ENCODE data around the gene MAPK11.

Gene MAPK11

GRCh38 chr22:50281957-50282356 is 11.8 kb upstream of the MAPK11 start:
- Histone ChIP-seq H3K4me3 (ENCODE audit: low read length) (no peak overlapping the region), H3K9ac (ENCODE audit: low read length) (no peak overlapping the region), H3K36me3 (replicated peaks; ENCODE audit: low read depth, low read length) (peaks cover 3% of the 10 kb centered on the region), H3K4me1 (ENCODE audit: low read length) (no peaks in the 10 kb centered on the region), H3K9me3 (ENCODE audit: insufficient read depth, low read length) (no peaks in the 10 kb centered on the region), H2AFZ (ENCODE audit: low read depth, low read length) (no peak overlapping the region), H3K4me2 (ENCODE audit: low read length) (no peak overlapping the region), H4K20me1 (ENCODE audit: insufficient read depth, low read length) (no peaks in the 10 kb centered on the region), H3K79me2 (ENCODE audit: low read length) (no peaks in the 10 kb centered on the region), H3K27ac (ENCODE audit: low read length) (no peak overlapping the region), H3K27me3 (ENCODE audit: low read depth, low read length) (no peaks in the 10 kb centered on the region)
- no peak for TF ChIP-seq EZH2phosphoT487 (IDR thresholded peaks at IDR 0.05; ENCODE audit: low read depth)
- TF ChIP-seq CTCF (IDR thresholded peaks at IDR 0.05; ENCODE audit: low read depth, low read length): no peak

GRCh38 chr22:50281384-50281760 is 11.2 kb upstream of the MAPK11 start:
- H3K4me3 ChIP-seq (ENCODE audit: low read length): no peak overlapping the region
- no peaks in the 10 kb centered on the region for H3K79me2 ChIP-seq (ENCODE audit: low read length)
- H3K4me1 ChIP-seq (ENCODE audit: low read length): 0 out of 2 replicates have a peak, but pooled peaks cover 4% of the 10 kb centered on the region
- H3K27ac ChIP-seq (ENCODE audit: low read length): no peak overlapping the region
- no peak overlapping the region for H3K9ac ChIP-seq (ENCODE audit: low read length)
- H3K4me2 ChIP-seq (ENCODE audit: low read length): no peak overlapping the region
- no peak overlapping the region for H2AFZ ChIP-seq (ENCODE audit: low read depth, low read length)
- H3K27me3 ChIP-seq (ENCODE audit: low read depth, low read length): no peaks in the 10 kb centered on the region
- peaks cover 6% of the 10 kb centered on the region for H3K36me3 ChIP-seq (replicated peaks; ENCODE audit: low read depth, low read length)
- no peaks in the 10 kb centered on the region for H3K9me3 ChIP-seq (ENCODE audit: insufficient read depth, low read length)
- H4K20me1 ChIP-seq (ENCODE audit: insufficient read depth, low read length): 0 out of 2 replicates have a peak, but pooled peaks cover 2% of the 10 kb centered on the region
- no peak for TF ChIP-seq EZH2phosphoT487 (IDR thresholded peaks at IDR 0.05; ENCODE audit: low read depth)
- TF ChIP-seq CTCF (IDR thresholded peaks at IDR 0.05; ENCODE audit: low read depth, low read length): no peak

GRCh38 chr22:50280708-50281383 is 10.7 kb upstream of the MAPK11 start:
- H4K20me1 ChIP-seq (ENCODE audit: insufficient read depth, low read length): peaks cover 3% of the 10 kb centered on the region; the same call in 1 of the 2 replicates
- H3K4me2 ChIP-seq (ENCODE audit: low read length): no peak overlapping the region
- no peaks in the 10 kb centered on the region for H3K27me3 ChIP-seq (ENCODE audit: low read depth, low read length)
- TF ChIP-seq EZH2phosphoT487 (IDR thresholded peaks at IDR 0.05; ENCODE audit: low read depth) (no peak), CTCF (IDR thresholded peaks at IDR 0.05; ENCODE audit: low read depth, low read length) (no peak)
- 0 out of 2 replicates have a peak, but pooled peaks cover 5% of the 10 kb centered on the region for H3K4me1 ChIP-seq (ENCODE audit: low read length)
- no peak overlapping the region for H3K9ac ChIP-seq (ENCODE audit: low read length)
- H3K9me3 ChIP-seq (ENCODE audit: insufficient read depth, low read length): no peaks in the 10 kb centered on the region
- H2AFZ ChIP-seq (ENCODE audit: low read depth, low read length): no peak overlapping the region
- no peaks in the 10 kb centered on the region for H3K79me2 ChIP-seq (ENCODE audit: low read length)
- H3K4me3 ChIP-seq (ENCODE audit: low read length): no peak overlapping the region
- H3K36me3 ChIP-seq (replicated peaks; ENCODE audit: low read depth, low read length): peaks cover 6% of the 10 kb centered on the region
- H3K27ac ChIP-seq (ENCODE audit: low read length): no peak overlapping the region

GRCh38 chr22:50280022-50280707 is 10.0 kb upstream of the MAPK11 start:
- Histone ChIP-seq H3K79me2 (ENCODE audit: low read length) (no peaks in the 10 kb centered on the region), H3K4me2 (ENCODE audit: low read length) (no peak overlapping the region), H3K4me1 (ENCODE audit: low read length) (0 out of 2 replicates have a peak, but pooled peaks cover 5% of the 10 kb centered on the region), H2AFZ (ENCODE audit: low read depth, low read length) (no peak overlapping the region), H4K20me1 (ENCODE audit: insufficient read depth, low read length) (peaks cover 6% of the 10 kb centered on the region; the same call in 1 of the 2 replicates), H3K27ac (ENCODE audit: low read length) (no peak overlapping the region), H3K9me3 (ENCODE audit: insufficient read depth, low read length) (no peaks in the 10 kb centered on the region), H3K4me3 (ENCODE audit: low read length) (no peak overlapping the region), H3K9ac (ENCODE audit: low read length) (no peak overlapping the region), H3K36me3 (replicated peaks; ENCODE audit: low read depth, low read length) (peaks cover 11% of the 10 kb centered on the region), H3K27me3 (ENCODE audit: low read depth, low read length) (no peaks in the 10 kb centered on the region)
- TF ChIP-seq CTCF (IDR thresholded peaks at IDR 0.05; ENCODE audit: low read depth, low read length) (no peak), EZH2phosphoT487 (IDR thresholded peaks at IDR 0.05; ENCODE audit: low read depth) (no peak)

Measured in OCI-LY3 (cell line).